HEK293T (cell line): ENCODE measurements around the gene RIC8A.

Experiments used
- ELF4 ChIP-seq: fragments of 450-650 bp; IDR thresholded peaks from 2 replicates; pipeline ENCODE4 v1.6.1; 2017; ENCODE audit warnings: antibody characterized with exemption
- FOXA1 ChIP-seq: fragments of 450-650 bp; IDR thresholded peaks from 2 replicates; pipeline ENCODE4 v1.6.1; 2016; ENCODE audit warnings: mild to moderate bottlenecking
- FOXK2 ChIP-seq: fragments of 450-650 bp; IDR thresholded peaks from 2 replicates; pipeline ENCODE4 v1.6.1; 2016; ENCODE audit warnings: mild to moderate bottlenecking
- HDGF ChIP-seq: fragments of 450-650 bp; IDR thresholded peaks from 2 replicates; pipeline ENCODE4 v1.6.1; 2017; ENCODE audit warnings: antibody characterized with exemption, borderline replicate concordance
- L3MBTL2 ChIP-seq: fragments of 450-650 bp; conservative IDR thresholded peaks from 2 replicates; pipeline ENCODE4 v1.6.1; 2016; ENCODE audit warnings: mild to moderate bottlenecking
- PKNOX1 ChIP-seq: fragments of 450-650 bp; IDR thresholded peaks from 2 replicates; pipeline ENCODE4 v1.6.1; 2016
- SP1 ChIP-seq: fragments of 450-650 bp; IDR thresholded peaks from 2 replicates; pipeline ENCODE4 v1.6.1; 2017
- SUZ12 ChIP-seq: fragments of 450-650 bp; IDR thresholded peaks from 2 replicates; pipeline ENCODE4 v1.6.1; 2016; ENCODE audit warnings: mild to moderate bottlenecking
- ZNF384 ChIP-seq: fragments of 450-650 bp; IDR thresholded peaks from 2 replicates; pipeline ENCODE4 v1.6.1; 2016

DNA sequence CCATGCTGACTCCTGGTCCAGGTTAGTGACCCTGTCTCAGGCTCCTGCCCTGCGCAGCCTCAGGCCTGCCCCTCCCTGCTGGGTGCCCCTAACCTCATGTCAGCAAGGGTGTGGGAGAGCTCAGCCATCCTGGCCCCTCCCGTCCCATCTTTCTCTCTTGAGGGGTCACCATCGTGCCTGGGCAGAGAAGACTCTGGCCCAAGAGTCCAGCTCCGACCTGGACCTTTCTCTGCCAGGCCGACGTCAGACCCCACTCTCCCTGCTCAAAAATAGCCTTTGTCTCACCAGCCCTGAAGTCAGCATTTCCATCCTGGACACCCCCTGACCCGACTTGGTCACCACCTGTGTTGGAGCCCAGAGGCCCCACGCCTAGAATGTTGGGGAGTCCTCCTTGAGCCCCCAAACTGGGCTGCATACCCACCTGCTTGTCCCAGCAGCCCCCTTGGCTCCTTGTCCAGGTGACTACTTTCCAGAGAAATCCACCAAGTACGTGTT lies 9.7 kb upstream of the RIC8A start:
- TF ChIP-seq FOXK2 (no peak), PKNOX1 (no peak), SP1 (no peak), ELF4 (no peak), SUZ12 (no peak), HDGF (no peak), ZNF384 (no peak), L3MBTL2 (no peak), FOXA1 (no peak)
